ENCODE data around the gene XK.

DNA sequence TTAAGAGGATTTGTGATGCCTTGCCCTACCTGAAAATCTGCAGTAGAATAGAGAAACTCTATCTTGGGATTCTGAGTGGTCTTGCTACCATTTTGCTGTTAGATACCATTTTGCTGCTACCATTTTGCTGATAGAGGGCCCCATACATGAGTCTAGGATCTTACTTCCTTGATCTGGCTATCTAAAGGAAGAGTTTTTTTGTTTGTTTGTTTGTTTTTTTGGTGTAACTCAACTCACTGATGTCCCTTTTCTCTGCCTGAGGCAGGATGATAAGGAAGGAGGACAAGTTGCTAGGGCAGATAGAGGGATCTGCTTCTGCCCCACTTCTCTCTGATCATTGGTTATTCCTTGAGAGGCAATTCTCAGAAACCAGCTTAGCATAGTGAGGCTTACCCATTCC, 31.0 kb downstream of the XK start:
- TF ChIP-seq POLR2A (IDR thresholded peaks at IDR 0.05; ENCODE audit: low read depth, low read length) (no peak), RAD21 (IDR thresholded peaks at IDR 0.05; ENCODE audit: low read length) (no peak)
- TF ChIP-seq, protein P1, sequence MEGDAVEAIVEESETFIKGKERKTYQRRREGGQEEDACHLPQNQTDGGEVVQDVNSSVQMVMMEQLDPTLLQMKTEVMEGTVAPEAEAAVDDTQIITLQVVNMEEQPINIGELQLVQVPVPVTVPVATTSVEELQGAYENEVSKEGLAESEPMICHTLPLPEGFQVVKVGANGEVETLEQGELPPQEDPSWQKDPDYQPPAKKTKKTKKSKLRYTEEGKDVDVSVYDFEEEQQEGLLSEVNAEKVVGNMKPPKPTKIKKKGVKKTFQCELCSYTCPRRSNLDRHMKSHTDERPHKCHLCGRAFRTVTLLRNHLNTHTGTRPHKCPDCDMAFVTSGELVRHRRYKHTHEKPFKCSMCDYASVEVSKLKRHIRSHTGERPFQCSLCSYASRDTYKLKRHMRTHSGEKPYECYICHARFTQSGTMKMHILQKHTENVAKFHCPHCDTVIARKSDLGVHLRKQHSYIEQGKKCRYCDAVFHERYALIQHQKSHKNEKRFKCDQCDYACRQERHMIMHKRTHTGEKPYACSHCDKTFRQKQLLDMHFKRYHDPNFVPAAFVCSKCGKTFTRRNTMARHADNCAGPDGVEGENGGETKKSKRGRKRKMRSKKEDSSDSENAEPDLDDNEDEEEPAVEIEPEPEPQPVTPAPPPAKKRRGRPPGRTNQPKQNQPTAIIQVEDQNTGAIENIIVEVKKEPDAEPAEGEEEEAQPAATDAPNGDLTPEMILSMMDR (conservative IDR thresholded peaks at IDR 0.05; ENCODE audit: low read depth, low read length) = no peak
